Upper lobe of right lung (tissue), 1 donor: ENCODE measurements around the gene C11orf68. TPM values are rescaled to one million over a fixed set of nuclear protein-coding genes. Genes with fewer than 3 reads are reported as not detected.

Experiments
- ATAC-seq: fragments of 200-7000 bp; cut with Tn5 transposase; one replicate; pipeline ENCODE4 v1.9.1; 2020; ENCODE audit warnings: mild to moderate bottlenecking, moderate library complexity
- DNase-seq: peaks from one replicate; pipeline ENCODE4 v3.0.0-alpha.2; 2020
- H3K27ac ChIP-seq: fragments of 200-600 bp; one replicate; pipeline ENCODE4 v1.8.0; 2022
- H3K27me3 ChIP-seq: fragments of 200-600 bp; one replicate; pipeline ENCODE4 v1.8.0; 2022; ENCODE audit warnings: mild to moderate bottlenecking
- H3K36me3 ChIP-seq: fragments of 200-600 bp; one replicate; pipeline ENCODE4 v1.8.0; 2022
- H3K4me1 ChIP-seq: fragments of 200-600 bp; one replicate; pipeline ENCODE4 v1.8.0; 2022
- H3K4me3 ChIP-seq: fragments of 200-600 bp; one replicate; pipeline ENCODE4 v1.8.0; 2022; ENCODE audit warnings: mild to moderate bottlenecking
- H3K9me3 ChIP-seq: fragments of 200-600 bp; one replicate; pipeline ENCODE4 v1.8.0; 2022
- intact Hi-C: fragments of 100-400 bp; cut with DNase I; formaldehyde crosslinking; loops from one replicate; pipeline ENCODE4 v1.11.0; 2022
- total RNA-seq: library from RNA; stranded (reverse); fragmentation: NEBNext Ultra II Directional; extraction: Animal tissue kit (Norgen Biotek cat#: 25700); gene quantifications from one replicate; pipeline ENCODE4 v1.2.1, GENCODE V29; 2021
- TF ChIP-seq, protein P1 (sequence below): fragments of 200-600 bp; IDR thresholded peaks from one replicate; pipeline ENCODE4 v1.8.0; 2022; ENCODE audit warnings: antibody characterized with exemption
- donor health status: DM: no; HTN: yes; CAD: no; lungs with severe emphysema.

Gene C11orf68
- total RNA-seq, 1 donor from 2014 or later = 34.7 TPM

DNA sequence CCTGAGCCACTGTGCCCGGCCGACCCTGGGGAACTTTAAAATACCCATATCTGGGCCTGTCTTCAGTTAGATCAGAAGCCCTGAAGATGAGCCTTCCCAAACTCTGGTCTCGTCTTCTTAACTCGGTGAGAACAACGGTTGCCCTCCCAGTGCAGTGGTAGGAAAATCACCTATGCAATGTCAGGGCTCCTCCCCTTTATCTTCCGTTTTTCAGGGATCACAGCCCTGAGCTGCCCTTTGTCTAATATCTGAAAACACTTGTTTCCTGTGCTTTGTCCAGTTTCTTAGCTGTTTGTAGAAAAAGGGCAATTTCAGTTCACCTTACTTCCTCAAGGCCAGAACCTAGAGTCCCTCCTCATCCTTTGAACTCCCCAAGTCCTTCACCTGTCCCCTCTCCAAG lies 9.8 kb upstream of the C11orf68 start:
- DNase-seq = no peak
- Histone ChIP-seq H3K4me3 (no peak overlapping the region), H3K36me3 (no peaks in the 10 kb centered on the region), H3K27me3 (no peaks in the 10 kb centered on the region), H3K4me1 (no peaks in the 10 kb centered on the region), H3K9me3 (no peaks in the 10 kb centered on the region), H3K27ac (no peak overlapping the region)
- TF ChIP-seq, protein P1, sequence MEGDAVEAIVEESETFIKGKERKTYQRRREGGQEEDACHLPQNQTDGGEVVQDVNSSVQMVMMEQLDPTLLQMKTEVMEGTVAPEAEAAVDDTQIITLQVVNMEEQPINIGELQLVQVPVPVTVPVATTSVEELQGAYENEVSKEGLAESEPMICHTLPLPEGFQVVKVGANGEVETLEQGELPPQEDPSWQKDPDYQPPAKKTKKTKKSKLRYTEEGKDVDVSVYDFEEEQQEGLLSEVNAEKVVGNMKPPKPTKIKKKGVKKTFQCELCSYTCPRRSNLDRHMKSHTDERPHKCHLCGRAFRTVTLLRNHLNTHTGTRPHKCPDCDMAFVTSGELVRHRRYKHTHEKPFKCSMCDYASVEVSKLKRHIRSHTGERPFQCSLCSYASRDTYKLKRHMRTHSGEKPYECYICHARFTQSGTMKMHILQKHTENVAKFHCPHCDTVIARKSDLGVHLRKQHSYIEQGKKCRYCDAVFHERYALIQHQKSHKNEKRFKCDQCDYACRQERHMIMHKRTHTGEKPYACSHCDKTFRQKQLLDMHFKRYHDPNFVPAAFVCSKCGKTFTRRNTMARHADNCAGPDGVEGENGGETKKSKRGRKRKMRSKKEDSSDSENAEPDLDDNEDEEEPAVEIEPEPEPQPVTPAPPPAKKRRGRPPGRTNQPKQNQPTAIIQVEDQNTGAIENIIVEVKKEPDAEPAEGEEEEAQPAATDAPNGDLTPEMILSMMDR = no peak
- ATAC-seq = no peak
- intact Hi-C loops = loop anchor here (10.0 kb wide), 1 partner anchor 46 kb away; no protein-coding TSS in a partner anchor

DNA sequence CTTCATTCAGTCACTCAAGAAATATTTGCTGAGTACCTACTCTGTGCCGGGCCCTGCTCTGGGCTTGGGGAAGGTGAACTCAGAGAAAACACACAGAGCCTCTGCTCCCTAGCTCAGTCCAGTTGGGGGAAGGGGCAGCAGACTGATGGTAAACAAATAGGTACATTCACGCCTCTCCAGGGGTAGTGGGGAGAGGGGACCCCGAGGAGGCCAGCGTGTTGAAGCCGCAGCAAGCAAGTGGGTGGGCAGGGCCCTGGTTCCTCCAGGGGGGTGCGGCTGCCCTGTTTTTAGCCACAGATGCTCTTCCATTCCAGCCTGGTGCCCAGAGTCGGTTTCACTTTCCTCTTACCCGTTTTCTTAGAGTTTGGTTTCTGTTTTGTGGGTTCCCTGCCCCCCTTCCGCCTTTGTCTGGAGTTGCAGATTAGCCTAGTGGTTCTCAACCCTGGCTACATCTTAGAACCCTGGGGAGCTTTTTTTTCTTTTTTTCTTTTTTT lies 9.1 kb upstream of the C11orf68 start:
- DNase-seq (no peak), ATAC-seq (peak; percentile 84)
- peak overlapping the region; percentile 29 for H3K4me3 ChIP-seq
- H3K27ac ChIP-seq = peak overlapping the region; percentile 63
- H3K4me1 ChIP-seq = no peaks in the 10 kb centered on the region
- H3K9me3 ChIP-seq = no peaks in the 10 kb centered on the region
- peaks cover 6% of the 10 kb centered on the region for H3K36me3 ChIP-seq
- TF ChIP-seq, protein P1 = no peak
- H3K27me3 ChIP-seq = no peaks in the 10 kb centered on the region
- intact Hi-C loops = loop anchor here (10.0 kb wide), 1 partner anchor 47 kb away; no protein-coding TSS in a partner anchor

DNA sequence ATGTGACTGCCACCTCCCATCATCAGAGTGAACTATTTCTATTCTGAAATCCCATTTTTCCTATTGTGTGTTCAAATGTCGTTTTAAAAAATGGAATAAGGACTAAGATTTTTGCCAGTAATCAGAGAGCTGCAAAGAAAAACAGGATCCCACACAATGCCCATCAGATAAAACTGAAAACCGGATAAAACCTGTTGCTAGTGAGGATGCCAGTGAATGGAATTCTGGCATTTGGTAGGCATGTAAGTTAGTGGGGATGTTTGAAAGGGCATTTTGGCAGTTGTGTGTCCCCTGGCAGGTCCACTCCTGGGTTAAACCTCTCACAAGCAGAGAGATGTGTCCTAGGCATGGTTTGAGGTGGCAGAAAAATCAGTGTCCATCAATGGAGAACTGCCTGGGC lies 6.5 kb upstream of the C11orf68 start:
- Histone ChIP-seq H3K36me3 (peaks cover 16% of the 10 kb centered on the region), H3K9me3 (no peaks in the 10 kb centered on the region), H3K4me1 (peaks cover 8% of the 10 kb centered on the region), H3K4me3 (no peak overlapping the region), H3K27ac (no peak overlapping the region), H3K27me3 (no peaks in the 10 kb centered on the region)
- TF ChIP-seq, protein P1 = no peak
- DNase-seq = no peak
- intact Hi-C loops = loop anchor here (10.0 kb wide), 1 partner anchor 49 kb away; no protein-coding TSS in a partner anchor
- no peak for ATAC-seq

DNA sequence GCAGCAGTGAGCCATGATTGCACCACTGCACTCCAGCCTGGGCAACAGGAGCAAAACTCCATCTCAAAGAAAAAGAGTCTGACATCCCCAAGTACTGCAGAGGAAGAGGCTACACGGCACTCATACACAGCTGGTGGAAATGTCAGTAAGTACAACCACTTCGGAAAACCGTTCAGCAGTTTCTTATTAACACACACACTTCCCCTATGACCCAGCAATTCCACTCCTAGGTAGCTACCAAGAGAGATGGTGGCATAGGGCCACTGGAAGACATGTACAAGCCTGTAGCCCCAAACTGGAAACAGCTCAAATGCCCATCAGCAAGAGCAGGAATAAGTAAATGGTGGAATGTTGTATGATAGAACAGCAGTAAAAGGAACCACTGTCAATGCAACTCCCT lies 3.7 kb upstream of the C11orf68 start:
- no peaks in the 10 kb centered on the region for H3K27me3 ChIP-seq
- intact Hi-C loops = loop anchor here (10.0 kb wide), 1 partner anchor 52 kb away; no protein-coding TSS in a partner anchor
- no peaks in the 10 kb centered on the region for H3K9me3 ChIP-seq
- ATAC-seq (no peak), DNase-seq (no peak)
- peaks cover 16% of the 10 kb centered on the region for H3K36me3 ChIP-seq
- H3K27ac ChIP-seq = no peak overlapping the region
- no peak overlapping the region for H3K4me3 ChIP-seq
- H3K4me1 ChIP-seq = peaks cover 19% of the 10 kb centered on the region
- TF ChIP-seq, protein P1 = no peak

DNA sequence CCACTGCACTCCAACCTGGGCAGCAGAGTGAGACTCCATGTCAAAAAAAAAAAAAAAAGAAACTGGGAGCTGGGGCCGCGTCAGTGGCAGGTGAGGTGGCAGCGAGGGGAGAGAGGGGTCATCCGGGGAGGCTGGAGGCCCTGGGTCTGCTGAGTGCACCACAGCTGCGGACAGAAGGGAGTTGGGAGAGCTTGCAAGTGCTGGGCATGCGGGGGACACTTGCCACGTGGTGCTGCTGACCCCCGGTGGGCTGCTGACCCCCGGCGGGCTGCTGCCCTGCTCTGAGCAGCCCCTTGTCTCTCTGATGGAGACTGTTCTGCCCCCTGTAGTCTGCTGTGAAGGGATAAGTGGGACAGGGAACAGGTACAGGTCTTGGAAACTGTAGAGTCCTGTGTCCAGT lies 3.0 kb upstream of the C11orf68 start:
- Histone ChIP-seq H3K4me1 (peaks cover 26% of the 10 kb centered on the region), H3K36me3 (peaks cover 16% of the 10 kb centered on the region), H3K4me3 (no peak overlapping the region), H3K27me3 (no peaks in the 10 kb centered on the region), H3K9me3 (no peaks in the 10 kb centered on the region), H3K27ac (no peak overlapping the region)
- TF ChIP-seq, protein P1 = no peak
- intact Hi-C loops = loop anchor here (10.0 kb wide), 1 partner anchor 53 kb away; no protein-coding TSS in a partner anchor
- DNase-seq = no peak
- no peak for ATAC-seq
